AG20443 (cell line): ENCODE measurements around the gene LRRC2.
A peak's percentile ranks its signal among the peaks of the same experiment; 100 is the strongest.
"Not testable (repeated sequence)": the region's sequence is repeated elsewhere in the genome, so short reads cannot be mapped to it uniquely, and the experiment has no call there.

ENCODE experiments used
- DNase-seq: peaks from one replicate; pipeline ENCODE4 v3.0.0; 2012; ENCODE audit warnings: low spot score, mixed read lengths

Gene LRRC2

DNA sequence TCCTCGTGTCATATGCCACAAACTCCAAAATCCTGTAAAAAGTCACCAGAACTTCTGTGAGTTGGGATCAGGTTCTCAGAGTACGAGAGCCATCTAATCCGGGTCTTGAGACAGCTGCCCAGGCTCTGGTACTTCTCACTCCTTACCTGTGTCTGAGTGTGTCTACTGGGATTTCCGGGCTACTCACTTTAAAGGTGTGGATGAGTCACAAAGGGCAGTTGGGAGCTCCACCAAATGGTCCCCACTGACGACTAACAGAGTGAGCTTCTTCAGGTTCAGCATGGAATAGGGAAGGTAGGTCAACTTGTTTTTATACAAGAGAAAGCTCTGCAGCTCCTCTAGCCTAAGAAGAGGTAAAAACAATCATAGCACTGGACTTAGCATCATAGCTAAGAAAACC, 38.9 kb downstream of the LRRC2 start:
- DNase-seq = no peak

DNA sequence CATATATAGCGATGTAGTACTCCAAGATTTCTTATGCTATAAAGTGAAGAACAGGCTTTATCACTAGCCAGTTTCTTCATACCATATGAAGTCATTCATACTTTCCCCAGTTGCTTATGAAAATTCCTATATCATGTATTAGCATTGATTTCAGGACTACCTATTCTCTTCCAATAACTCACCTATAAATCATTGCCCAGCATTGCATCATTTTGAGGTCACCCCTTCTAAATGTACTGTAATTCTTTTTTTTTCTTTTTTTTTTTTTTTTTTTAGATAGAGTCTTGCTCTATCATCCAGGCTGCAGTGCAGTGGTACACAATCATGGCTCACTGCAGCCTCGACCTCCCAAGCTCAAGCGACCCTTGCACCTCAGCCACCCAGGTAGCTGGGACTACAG, 41.3 kb downstream of the LRRC2 start:
- no peak for DNase-seq

DNA sequence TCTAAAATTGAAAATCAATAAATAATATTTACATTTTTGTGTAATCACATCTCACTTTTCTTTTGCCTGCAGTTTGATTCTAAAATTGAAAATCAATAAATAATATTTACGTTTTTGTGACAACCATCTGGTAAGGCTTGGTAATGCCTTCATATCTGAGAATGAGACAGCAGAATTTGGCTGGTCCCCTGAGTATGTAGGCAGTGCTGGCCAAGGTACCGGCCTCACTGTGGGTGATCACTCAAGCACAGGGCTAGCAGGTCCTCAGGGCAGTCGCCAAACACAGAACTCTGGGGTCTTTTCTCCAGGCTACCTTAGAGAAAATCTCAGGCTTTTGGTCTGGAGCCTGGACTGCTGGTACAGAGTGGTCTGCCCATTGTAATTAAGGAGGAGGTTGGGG, 42.1 kb downstream of the LRRC2 start:
- no peak for DNase-seq

DNA sequence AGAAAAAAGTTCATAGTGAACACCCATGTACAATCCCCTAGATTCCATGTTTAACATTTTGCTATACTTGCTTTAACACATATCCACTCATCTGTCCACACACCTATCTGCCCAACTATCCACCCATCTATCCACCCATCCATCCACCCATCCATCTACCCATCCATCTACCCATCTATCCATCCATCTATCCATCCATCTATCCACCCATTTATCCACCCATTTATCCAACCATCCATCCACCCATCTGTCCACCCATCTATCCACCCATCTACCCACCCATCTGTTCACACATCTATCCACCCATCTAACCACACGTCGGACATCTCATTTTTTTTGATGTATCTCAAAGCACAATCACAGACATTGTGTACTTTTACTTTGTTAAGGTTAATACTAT, 42.5 kb downstream of the LRRC2 start:
- DNase-seq = no peak

DNA sequence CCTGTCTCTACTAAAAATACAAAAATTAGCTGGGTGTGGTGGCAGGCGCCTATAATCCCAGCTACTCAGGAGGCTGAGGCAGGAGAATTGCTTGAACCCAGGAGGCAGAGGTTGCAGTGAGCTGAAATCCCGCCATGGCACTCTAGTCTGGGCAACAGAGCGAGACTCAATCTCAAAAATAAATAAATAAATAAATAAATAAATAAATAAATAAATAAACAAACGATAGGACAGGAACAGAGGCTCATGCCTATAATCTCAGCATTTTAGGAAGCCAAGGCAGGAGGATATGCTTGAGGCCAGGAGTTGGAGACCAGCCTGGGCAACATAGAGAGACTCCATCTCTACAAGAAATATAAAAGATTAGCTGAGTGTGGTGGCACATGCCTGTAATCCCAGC, 43.9 kb downstream of the LRRC2 start:
- not testable (repeated sequence) for DNase-seq

- no peak for DNase-seq
Observed at GRCh38 chr3:46521096-46521495, 45.0 kb downstream of the LRRC2 start.

DNA sequence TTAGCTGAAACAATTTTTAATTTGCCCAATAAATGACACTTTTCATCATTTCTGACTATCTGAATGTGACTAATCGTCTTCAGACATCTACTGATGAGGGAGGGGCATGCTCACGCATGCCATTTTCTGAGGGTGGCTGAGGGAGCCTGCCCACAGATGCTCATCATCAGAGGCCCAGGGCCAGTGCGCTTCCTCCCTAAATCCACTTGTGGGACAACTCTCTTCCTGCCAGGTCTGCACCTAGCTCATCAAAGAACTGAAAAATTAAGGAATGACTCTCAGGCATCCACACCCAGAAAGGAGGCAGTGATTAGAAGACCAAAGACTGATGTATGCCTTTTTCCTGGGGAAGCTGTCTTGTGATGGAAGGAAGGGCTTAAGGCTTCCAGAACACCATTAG, 45.6 kb downstream of the LRRC2 start:
- DNase-seq = no peak

- DNase-seq = no peak
Observed at GRCh38 chr3:46519952-46520351, 46.1 kb downstream of the LRRC2 start.

GRCh38 chr3:46517784-46518181, 48.3 kb downstream of the LRRC2 start:
- no peak for DNase-seq

DNA sequence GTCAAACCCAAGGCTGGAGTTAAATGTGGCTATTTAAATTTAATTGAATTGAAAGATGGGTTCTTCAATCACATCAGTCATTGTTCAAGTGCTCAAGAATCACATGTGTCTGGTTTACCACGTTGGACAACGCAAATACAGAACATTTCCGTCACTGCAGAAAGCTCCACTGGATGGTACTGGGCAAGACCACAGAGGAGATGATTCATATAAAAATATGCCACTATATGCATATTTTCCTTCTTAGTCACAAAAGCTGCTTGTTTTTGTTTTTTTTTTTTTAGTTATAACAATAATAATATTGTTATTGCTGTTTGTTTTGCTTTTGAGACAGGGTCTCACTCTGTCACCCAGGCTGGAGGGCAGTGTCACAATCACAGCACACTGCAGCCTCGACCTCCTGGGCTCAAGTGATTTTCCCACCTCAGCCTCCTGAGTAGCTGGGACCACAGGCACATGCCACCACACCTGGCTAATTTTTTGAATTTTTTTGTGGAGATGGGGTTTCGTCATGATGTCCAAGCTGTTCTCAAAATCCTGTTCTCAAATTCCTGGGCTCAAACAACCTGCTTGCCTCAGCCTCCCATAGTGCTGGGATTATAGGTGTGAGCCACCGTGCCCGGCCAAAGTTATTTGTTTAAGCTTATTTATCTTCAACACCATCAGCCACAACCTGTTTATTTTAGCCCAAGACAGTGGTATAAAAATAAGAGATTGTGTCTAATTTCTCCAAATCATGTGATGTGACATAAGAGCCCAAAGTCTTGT, 48.9 kb downstream of the LRRC2 start:
- peak; percentile 58 for DNase-seq

DNA sequence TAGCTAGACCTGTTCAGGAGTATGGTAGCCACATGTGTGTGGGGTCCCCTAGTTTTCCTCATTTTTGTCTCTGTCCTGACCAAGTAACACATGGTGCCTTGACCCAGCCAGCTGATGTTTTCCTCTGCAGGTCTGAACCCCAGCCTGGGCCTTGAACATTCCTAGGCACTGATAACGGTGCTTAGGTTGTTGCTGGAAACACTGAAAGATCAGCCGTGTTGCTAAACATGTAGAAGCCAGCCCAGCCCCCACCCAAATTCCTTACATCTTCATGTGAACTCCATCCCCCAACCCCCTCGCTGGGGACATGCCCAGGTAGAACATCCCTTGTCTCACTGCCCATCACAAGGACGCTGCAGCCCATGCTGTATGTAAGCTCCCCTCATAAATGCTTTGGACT, 49.6 kb downstream of the LRRC2 start:
- DNase-seq = no peak

GRCh38 chr3:46512191-46512749, 53.8 kb downstream of the LRRC2 start:
- DNase-seq = no peak

DNA sequence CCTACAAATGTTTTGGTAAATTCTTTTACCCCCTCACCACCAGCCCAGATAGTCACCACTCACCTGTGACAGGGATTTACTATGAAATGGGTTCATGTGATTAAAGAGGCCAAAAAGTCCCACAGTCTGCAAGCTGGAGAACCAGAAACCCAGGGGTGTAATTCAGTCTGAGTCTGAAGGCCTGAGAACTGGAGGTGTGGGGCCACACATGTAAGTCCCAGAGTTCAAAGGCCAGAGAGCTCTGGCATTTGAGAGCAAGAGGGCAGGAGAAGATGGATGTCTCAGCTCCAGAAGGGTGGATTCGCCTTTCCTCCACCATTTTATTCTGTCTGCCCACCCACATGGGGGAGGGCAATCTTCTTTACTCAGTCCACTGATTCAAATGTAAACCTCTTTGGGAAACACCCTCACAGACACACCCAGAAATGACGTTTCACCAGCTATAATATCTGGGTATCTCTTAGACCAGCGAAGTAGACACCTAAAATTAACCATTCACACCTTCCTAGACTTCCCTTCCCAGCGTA, 56.4 kb downstream of the LRRC2 start:
- DNase-seq = no peak

DNA sequence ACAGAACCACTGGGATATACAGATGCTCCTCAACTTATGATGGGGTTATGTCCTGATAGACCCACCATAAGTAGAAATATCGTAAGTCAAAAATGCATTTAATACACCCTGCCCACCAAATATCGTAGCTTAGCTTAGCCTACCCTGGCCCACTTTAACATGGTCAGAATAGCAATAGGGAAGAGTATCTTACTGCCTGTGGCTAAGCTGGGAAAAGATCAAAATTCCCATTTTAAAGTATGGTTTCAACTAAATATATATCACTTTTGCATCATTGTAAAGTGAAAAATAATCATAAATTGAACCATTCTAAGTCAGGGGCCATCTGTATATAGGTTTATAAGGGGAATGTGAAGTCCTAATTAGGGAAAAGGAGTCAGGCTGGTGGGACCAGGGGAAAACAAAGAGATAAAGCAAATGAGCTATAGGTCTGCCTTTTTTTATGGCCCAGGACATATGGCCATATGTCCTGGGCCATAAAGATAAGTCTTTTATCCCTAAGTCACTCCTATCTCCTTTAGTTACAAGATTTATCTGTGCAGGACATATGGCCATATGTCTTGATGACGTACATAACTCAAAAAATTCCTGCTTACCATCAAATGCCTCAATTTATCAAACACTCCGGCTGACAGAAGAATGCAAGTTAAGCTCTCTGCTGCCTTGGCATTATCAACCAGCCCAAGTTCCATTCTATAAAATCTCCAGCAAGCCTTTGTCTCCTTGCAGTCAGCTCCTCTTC, 57.1 kb downstream of the LRRC2 start:
- DNase-seq = no peak

- no peak for DNase-seq
Observed at GRCh38 chr3:46506526-46506925, 59.6 kb downstream of the LRRC2 start.

DNA sequence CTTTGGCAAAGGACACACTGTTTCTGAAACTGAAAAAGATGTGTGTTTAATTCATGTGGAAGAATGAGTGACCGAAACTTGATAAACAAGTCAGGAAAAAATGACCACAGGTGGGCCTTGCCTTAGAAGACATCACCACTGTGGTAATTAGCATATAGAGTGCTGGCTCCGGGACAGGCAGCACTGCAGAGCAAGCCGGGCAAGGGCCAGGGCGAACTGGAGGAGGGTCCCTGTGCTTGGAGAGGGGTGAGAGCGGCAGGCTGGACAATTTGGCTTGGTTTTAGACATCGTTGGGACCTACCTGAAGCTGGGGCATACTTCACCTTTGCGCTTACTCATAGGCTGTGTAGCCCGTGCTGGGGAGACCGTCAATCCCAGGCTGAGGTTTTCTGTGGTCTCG, 60.1 kb downstream of the LRRC2 start:
- DNase-seq = no peak

- no peak for DNase-seq
Observed at GRCh38 chr3:46504789-46505188, 61.3 kb downstream of the LRRC2 start.

DNA sequence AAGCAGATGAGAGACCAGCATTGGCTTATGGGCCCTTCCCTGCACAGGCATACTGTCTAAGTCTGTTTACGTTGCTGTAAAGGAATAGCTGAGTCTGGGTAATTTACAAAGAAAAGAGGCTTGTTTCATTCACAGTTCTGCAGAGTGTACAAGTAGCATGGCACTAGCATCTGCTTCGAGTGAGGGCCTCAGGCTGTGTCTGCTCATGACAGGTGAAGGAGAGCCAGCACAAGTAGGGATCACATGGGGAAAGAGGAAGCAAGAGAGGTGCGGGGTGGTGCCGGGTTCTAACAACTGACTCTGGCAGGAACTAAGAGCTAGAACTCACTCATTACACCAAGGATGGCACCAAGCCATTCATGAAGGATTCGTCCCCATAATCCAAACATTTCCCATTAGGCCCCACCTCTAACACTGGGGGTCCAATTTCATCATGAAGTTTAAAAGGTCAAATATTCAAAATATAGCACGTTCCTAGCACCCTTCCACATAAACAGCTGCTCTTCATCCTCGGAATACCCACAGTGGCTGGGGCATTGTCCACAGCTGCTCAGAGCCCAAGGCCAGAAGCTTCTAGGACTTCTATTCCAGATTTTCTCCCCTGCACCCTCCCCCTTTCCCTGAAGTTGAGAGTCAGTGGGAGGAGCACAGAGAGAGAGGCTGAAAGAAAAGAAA, 62.8 kb downstream of the LRRC2 start:
- no peak for DNase-seq

DNA sequence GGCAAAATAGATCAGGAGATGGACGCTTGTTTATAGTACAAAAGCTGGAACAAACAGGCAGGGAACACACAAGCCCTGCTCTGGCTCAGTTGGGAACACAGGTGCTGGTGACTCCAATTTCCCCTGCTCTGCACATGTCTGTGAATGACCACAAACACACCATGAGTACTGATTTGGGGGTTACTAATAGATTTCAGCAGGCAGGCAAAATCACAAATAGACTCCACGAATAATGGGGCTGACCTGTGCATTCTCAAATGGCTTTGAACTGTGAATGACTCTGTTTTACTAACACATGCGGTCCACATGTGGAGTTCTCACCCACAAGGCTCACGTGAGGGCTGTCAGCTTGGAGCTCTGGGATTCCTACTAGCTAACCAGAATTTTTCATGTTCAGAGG, 64.4 kb downstream of the LRRC2 start:
- no peak for DNase-seq

DNA sequence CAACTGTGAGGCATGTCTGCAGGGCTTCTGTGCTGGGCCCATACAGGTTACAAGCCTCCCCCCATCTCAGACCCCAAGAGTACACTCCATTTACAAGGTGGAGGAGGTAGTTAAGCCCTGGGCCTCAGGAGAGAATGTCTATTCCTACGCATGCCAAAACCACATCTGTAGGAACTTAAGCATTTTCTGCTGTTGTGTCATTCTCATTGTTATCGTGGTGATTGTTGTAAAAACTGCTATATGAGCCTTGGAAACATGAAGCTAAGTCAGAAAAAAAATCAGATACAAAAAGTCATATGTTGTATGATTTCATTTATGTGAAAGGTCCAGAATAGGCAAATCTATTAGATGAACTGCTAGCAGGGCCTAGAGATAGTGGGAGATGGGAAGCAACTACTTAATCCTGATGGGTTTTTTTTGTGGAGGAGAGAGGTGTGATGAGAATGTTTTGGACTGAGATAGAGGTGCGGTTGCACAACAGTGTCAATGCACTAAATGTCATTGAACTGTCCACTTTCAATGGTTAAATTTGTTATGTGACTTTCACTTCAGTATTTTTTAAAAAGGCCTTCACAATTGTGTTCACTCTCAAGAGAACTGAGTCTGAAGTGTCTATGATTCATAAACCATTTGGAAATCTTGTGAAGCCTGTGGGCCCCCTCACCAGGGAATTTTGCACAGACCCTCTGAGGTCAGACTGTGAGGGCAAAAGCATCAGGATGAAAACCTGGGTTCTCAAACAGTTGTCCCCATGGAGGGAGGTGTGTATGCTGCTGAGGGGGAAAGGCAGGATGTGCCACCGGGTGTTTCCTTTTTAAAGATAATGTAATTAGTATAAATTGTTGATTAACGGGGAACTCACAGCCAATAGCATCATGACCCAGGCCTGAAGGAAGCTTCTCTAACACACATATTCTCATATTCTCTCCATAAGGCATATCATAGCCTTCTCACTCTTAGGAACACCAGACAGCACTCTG, 65.2 kb downstream of the LRRC2 start:
- peak; percentile 62 for DNase-seq

DNA sequence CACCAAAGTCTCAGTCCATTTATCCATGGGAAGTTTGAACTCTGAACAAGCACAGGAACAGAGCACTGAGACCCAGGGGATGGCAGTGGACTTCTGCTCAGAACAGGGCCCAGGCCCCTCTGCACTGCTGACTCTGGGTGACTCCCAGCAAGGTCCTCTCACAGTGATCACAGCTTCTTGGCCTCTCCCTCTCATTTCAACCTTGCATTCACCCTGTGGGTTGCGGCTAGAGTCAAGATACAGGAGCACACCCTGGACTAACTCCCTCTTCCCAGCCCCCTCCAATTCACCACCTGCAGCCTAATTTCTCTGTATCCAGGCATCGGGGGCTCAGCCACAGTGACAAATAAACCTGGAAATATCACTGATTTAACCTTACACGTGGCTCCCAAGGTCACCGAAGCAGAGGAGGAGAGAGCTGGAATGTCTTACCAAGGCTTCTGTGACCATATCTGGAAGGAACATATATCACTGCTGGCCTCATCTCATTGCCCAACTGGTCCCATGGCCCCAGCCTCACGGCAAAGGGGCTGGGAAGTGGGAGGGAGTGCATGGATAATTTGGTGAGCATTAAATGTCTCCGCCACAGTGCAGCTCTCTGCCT, 67.1 kb downstream of the LRRC2 start:
- DNase-seq = no peak
